SK-N-DZ (cell line): ENCODE results near the gene TRIOBP.
"Not testable (repeated sequence)": the region's sequence is repeated elsewhere in the genome, so short reads cannot be mapped to it uniquely, and the experiment has no call there.

ENCODE experiments used
- DNase-seq: peaks from one replicate; pipeline ENCODE4 v3.0.0-alpha.2; 2015; ENCODE audit warnings: low spot score

The TRIOBP gene

GRCh38 chr22:37775785-37776638 lies 79.2 kb downstream of the TRIOBP start:
- DNase-seq: no peak

GRCh38 chr22:37776639-37777005 lies 79.8 kb downstream of the TRIOBP start:
- no peak for DNase-seq

- no peak for DNase-seq
Measured at GRCh38 chr22:37777122-37777687, 80.4 kb downstream of the TRIOBP start.

GRCh38 chr22:37778370-37779009 lies 81.6 kb downstream of the TRIOBP start:
- DNase-seq: no peak

GRCh38 chr22:37781434-37782059 lies 84.7 kb downstream of the TRIOBP start:
- DNase-seq: no peak

- DNase-seq: no peak
Measured at GRCh38 chr22:37782340-37783168, 85.7 kb downstream of the TRIOBP start.

- DNase-seq: no peak
Measured at GRCh38 chr22:37784829-37785495, 88.1 kb downstream of the TRIOBP start.

- no peak for DNase-seq
Measured at GRCh38 chr22:37790234-37790633, 93.4 kb downstream of the TRIOBP start.

- DNase-seq: no peak
Measured at GRCh38 chr22:37792494-37792893, 95.6 kb downstream of the TRIOBP start.

- no peak for DNase-seq
Measured at GRCh38 chr22:37794376-37794775, 97.5 kb downstream of the TRIOBP start.

- no peak for DNase-seq
Measured at GRCh38 chr22:37796079-37796478, 99.2 kb downstream of the TRIOBP start.

GRCh38 chr22:37797259-37797658 lies 100.4 kb downstream of the TRIOBP start:
- not testable (repeated sequence) for DNase-seq

GRCh38 chr22:37797874-37798500 lies 101.1 kb downstream of the TRIOBP start:
- DNase-seq: no peak

- DNase-seq: not testable (repeated sequence)
Measured at GRCh38 chr22:37799979-37800378, 103.1 kb downstream of the TRIOBP start.

GRCh38 chr22:37801946-37802309 lies 105.1 kb downstream of the TRIOBP start:
- DNase-seq: peak; percentile 70

- peak; percentile 80 for DNase-seq
Measured at GRCh38 chr22:37802310-37803194, 105.7 kb downstream of the TRIOBP start.

- peak; percentile 54 for DNase-seq
Measured at GRCh38 chr22:37803195-37803638, 106.4 kb downstream of the TRIOBP start.

GRCh38 chr22:37803639-37804351 lies 106.9 kb downstream of the TRIOBP start:
- peak; percentile 57 for DNase-seq
